Measurements from ENCODE around the gene ZNF653. TPM values are rescaled to one million over a fixed set of nuclear protein-coding genes. Genes with fewer than 3 reads are reported as not detected.
"Not testable (repeated sequence)": the region's sequence is repeated elsewhere in the genome, so short reads cannot be mapped to it uniquely, and the experiment has no call there.

The ZNF653 gene
- total RNA-seq, 1 experiment from 2014 or later: 14.2 TPM

GRCh38 chr19:11435057-11435832 is 70.4 kb downstream of the ZNF653 start, which contains the start of the genes ODAD3 and PRKCSH:
Gene ODAD3, minus strand, starts transcription at chr19:11435121. Its CDS starts 105 bp downstream, at chr19:11435016.
Gene PRKCSH, plus strand, starts transcription at chr19:11435635. Its CDS starts 483 bp downstream, at chr19:11436118.
- no peaks in the 10 kb centered on the region for H3F3A ChIP-seq (ENCODE audit: low read length, unreplicated experiment)
- peak within 1 kb of the TSS; percentile 23 for H3K27ac ChIP-seq (ENCODE audit: low read length)
- no peaks in the 10 kb centered on the region for H3K27me3 ChIP-seq (ENCODE audit: low read length)
- H3K36me3 ChIP-seq (ENCODE audit: low read depth, low read length): peaks cover 10% of the 10 kb centered on the region
- CTCF ChIA-PET: interaction anchor here (0.5 to 1.4 kb wide), 11 partner anchors 14 to 340 kb away, joined by 3 to 29 read pairs (median 6); partner anchors contain the start of genes ECSIT and RGL3
- ATAC-seq: peak; percentile 93
- intact Hi-C loops (cut with micrococcal nuclease): loop anchor here (1.0 to 5.0 kb wide), 4 partner anchors 54 to 143 kb away; partner anchors contain the start of genes RAB3D and ZNF653
- BruUV-seq (replicated peaks): no TSS peak
- peaks cover 13% of the 10 kb centered on the region for H3K4me1 ChIP-seq (ENCODE audit: insufficient read depth, low read length)
- H3K4me2 ChIP-seq (ENCODE audit: low read length): peak within 1 kb of the TSS; percentile 94
- POLR2A ChIA-PET (ENCODE audit: unreplicated experiment): interaction anchor here (0.5 to 0.9 kb wide), 5 partner anchors 58 to 1358 kb away, joined by 3 to 6 read pairs (median 5); partner anchors contain the start of gene ECSIT
- TF ChIP-seq EZH2 (IDR thresholded peaks at IDR 0.05; ENCODE audit: low read length, unreplicated experiment) (no peak), CTCF (conservative IDR thresholded peaks at IDR 0.05; ENCODE audit: low read depth, low read length) (peak; percentile 88), EZH2phosphoT487 (IDR thresholded peaks at IDR 0.05; ENCODE audit: borderline replicate concordance, low read length) (no peak)
- peak within 1 kb of the TSS; percentile 87 for H3K4me3 ChIP-seq (ENCODE audit: low read length)
- no peaks in the 10 kb centered on the region for H3K9me3 ChIP-seq (ENCODE audit: low read length)
- H3K9me2 ChIP-seq (replicated peaks; ENCODE audit: low read length): no peaks in the 10 kb centered on the region
- H4K20me1 ChIP-seq (ENCODE audit: low read length): no peaks in the 10 kb centered on the region
- H2AFZ ChIP-seq (ENCODE audit: low read length): peak within 1 kb of the TSS; percentile 98
- peak within 1 kb of the TSS; percentile 88 for H3K9ac ChIP-seq (ENCODE audit: low read length)
- peaks cover 27% of the 10 kb centered on the region for H3K79me2 ChIP-seq (ENCODE audit: low read length)
- DNase-seq: peak; percentile 100

GRCh38 chr19:11434703-11435056 is 71.0 kb downstream of the ZNF653 start:
- DNase-seq: no peak
- H3K79me2 ChIP-seq (ENCODE audit: low read length): peaks cover 27% of the 10 kb centered on the region
- no peaks in the 10 kb centered on the region for H3F3A ChIP-seq (ENCODE audit: low read length, unreplicated experiment)
- no peak overlapping the region for H3K27ac ChIP-seq (ENCODE audit: low read length)
- H3K27me3 ChIP-seq (ENCODE audit: low read length): no peaks in the 10 kb centered on the region
- no peaks in the 10 kb centered on the region for H4K20me1 ChIP-seq (ENCODE audit: low read length)
- peak overlapping the region; percentile 94 for H3K4me2 ChIP-seq (ENCODE audit: low read length)
- POLR2A ChIA-PET (ENCODE audit: unreplicated experiment): interaction anchor here (0.6 kb wide), 1 partner anchor 345 kb away, joined by 3 read pairs; no protein-coding TSS in a partner anchor
- no TSS peak for BruUV-seq (replicated peaks)
- no peaks in the 10 kb centered on the region for H3K9me2 ChIP-seq (replicated peaks; ENCODE audit: low read length)
- H2AFZ ChIP-seq (ENCODE audit: low read length): peak overlapping the region; percentile 98
- intact Hi-C loops (cut with micrococcal nuclease): loop anchor here (1.0 to 5.0 kb wide), 4 partner anchors 53 to 142 kb away; partner anchors contain the start of genes RAB3D and ZNF653
- H3K9me3 ChIP-seq (ENCODE audit: low read length): no peaks in the 10 kb centered on the region
- H3K9ac ChIP-seq (ENCODE audit: low read length): 0 out of 2 replicates have a peak overlapping the region, but pooled peaks have one; percentile 28
- CTCF ChIA-PET: interaction anchor here (0.5 to 1.4 kb wide), 6 partner anchors 13 to 340 kb away, joined by 4 to 29 read pairs (median 6); no protein-coding TSS in a partner anchor
- TF ChIP-seq EZH2phosphoT487 (IDR thresholded peaks at IDR 0.05; ENCODE audit: borderline replicate concordance, low read length) (no peak), EZH2 (IDR thresholded peaks at IDR 0.05; ENCODE audit: low read length, unreplicated experiment) (no peak), CTCF (conservative IDR thresholded peaks at IDR 0.05; ENCODE audit: low read depth, low read length) (no peak)
- peak overlapping the region; percentile 87 for H3K4me3 ChIP-seq (ENCODE audit: low read length)
- peaks cover 13% of the 10 kb centered on the region for H3K4me1 ChIP-seq (ENCODE audit: insufficient read depth, low read length)
- H3K36me3 ChIP-seq (ENCODE audit: low read depth, low read length): peaks cover 10% of the 10 kb centered on the region
- ATAC-seq: peak; percentile 9

GRCh38 chr19:11433526-11433925 is 72.1 kb downstream of the ZNF653 start:
- H2AFZ ChIP-seq (ENCODE audit: low read length); BruUV-seq (replicated peaks); intact Hi-C loops (cut with micrococcal nuclease); H3K4me3 ChIP-seq (ENCODE audit: low read length); POLR2A ChIA-PET (ENCODE audit: unreplicated experiment); H3K9me2 ChIP-seq (replicated peaks; ENCODE audit: low read length); H4K20me1 ChIP-seq (ENCODE audit: low read length); H3K27ac ChIP-seq (ENCODE audit: low read length); CTCF ChIA-PET; H3K4me2 ChIP-seq (ENCODE audit: low read length); H3K9ac ChIP-seq (ENCODE audit: low read length); DNase-seq; H3F3A ChIP-seq (ENCODE audit: low read length, unreplicated experiment); ATAC-seq; H3K27me3 ChIP-seq (ENCODE audit: low read length); H3K9me3 ChIP-seq (ENCODE audit: low read length): not testable (repeated sequence)
- Histone ChIP-seq H3K79me2 (ENCODE audit: low read length) (peaks cover 27% of the 10 kb centered on the region), H3K4me1 (ENCODE audit: insufficient read depth, low read length) (peaks cover 13% of the 10 kb centered on the region), H3K36me3 (ENCODE audit: low read depth, low read length) (peaks cover 10% of the 10 kb centered on the region)

Small RNAs within 50 kb of the gene (microRNA-seq; reads per million reads assigned to microRNA genes)
- 1.0 reads per million for gene MIR7974 (ENCODE audit: unreplicated experiment)

Other genes with a start within 250 kb of the ZNF653 start
- gene DOCK6, start 243.3 kb downstream of the ZNF653 start, total RNA-seq (2014; rRNA removed): 28.0 and 29.4 TPM in 2 replicates
- not detected in 2 replicates for gene TSPAN16, start 209.7 kb downstream of the ZNF653 start, total RNA-seq (2014; rRNA removed)
- 34.4 and 37.9 TPM in 2 replicates for gene RAB3D, start 166.2 kb downstream of the ZNF653 start, total RNA-seq (2014; rRNA removed)
- gene TMEM205, start 159.6 kb downstream of the ZNF653 start, total RNA-seq (2014; rRNA removed): 202 and 224 TPM in 2 replicates
- gene CCDC159, start 159.3 kb downstream of the ZNF653 start, total RNA-seq (2014; rRNA removed): 10.3 and 14.5 TPM in 2 replicates
- 38.0 and 51.2 TPM in 2 replicates for gene PLPPR2, start 150.4 kb downstream of the ZNF653 start, total RNA-seq (2014; rRNA removed)
- 5.2 and 6.1 TPM in 2 replicates for gene SWSAP1, start 131.2 kb downstream of the ZNF653 start, total RNA-seq (2014; rRNA removed)
- 23.0 and 23.2 TPM in 2 replicates for gene EPOR, start 121.5 kb downstream of the ZNF653 start, total RNA-seq (2014; rRNA removed)
- gene RGL3, start 86.5 kb downstream of the ZNF653 start, total RNA-seq (2014; rRNA removed): 23.5 and 24.2 TPM in 2 replicates
- 0.52 and 3.9 TPM in 2 replicates for gene ODAD3, start 70.7 kb downstream of the ZNF653 start, total RNA-seq (2014; rRNA removed)
- gene PRKCSH, start 70.2 kb downstream of the ZNF653 start, total RNA-seq (2014; rRNA removed): 222 and 266 TPM in 2 replicates
- gene ELAVL3, start 24.8 kb downstream of the ZNF653 start, total RNA-seq (2014; rRNA removed): not detected in 2 replicates
- gene ECSIT, start 23.3 kb upstream of the ZNF653 start, total RNA-seq (2014; rRNA removed): 126 and 156 TPM in 2 replicates
- gene CNN1, start 33.0 kb upstream of the ZNF653 start, total RNA-seq (2014; rRNA removed): 0.77 TPM in 1 of 2 replicates, not detected in the other
- 91.9 and 105 TPM in 2 replicates for gene ELOF1, start 53.4 kb upstream of the ZNF653 start, total RNA-seq (2014; rRNA removed)
- gene ACP5, start 71.8 kb upstream of the ZNF653 start, total RNA-seq (2014; rRNA removed): not detected in 2 replicates
- gene ZNF627, start 91.6 kb upstream of the ZNF653 start, total RNA-seq (2014; rRNA removed): 8.5 and 14.2 TPM in 2 replicates
- gene ZNF823, start 233.1 kb upstream of the ZNF653 start, total RNA-seq (2014; rRNA removed): 5.1 and 5.6 TPM in 2 replicates